ENCODE results near the gene RBMXL2. TPM values are rescaled to one million over a fixed set of nuclear protein-coding genes. Genes with fewer than 3 reads are reported as not detected.

The RBMXL2 gene
- total RNA-seq = not detected
- not detected for polyA plus RNA-seq
- not detected for total RNA-seq

DNA sequence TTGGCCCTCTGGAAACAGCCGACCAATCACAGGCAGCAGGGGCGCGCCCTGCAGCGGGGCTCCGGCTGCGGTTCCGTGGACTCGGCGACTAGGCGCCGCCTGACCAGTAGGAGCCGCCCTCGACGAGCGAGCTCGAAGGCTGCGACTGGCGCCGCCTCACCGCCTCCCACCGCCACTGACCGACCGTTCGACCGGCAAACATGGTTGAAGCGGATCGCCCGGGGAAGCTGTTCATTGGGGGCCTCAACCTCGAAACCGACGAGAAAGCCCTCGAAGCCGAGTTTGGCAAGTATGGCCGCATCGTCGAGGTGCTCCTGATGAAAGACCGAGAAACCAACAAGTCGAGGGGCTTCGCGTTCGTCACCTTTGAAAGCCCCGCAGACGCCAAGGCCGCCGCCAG lies at the start of gene RBMXL2:
TSS of gene RBMXL2 (plus strand) at position 78 of the 400 bp plus-strand sequence. CDS start at position 201, 123 bp downstream.
- Histone ChIP-seq H3K27me3 (ENCODE audit: control insufficient read depth in 2 of 2, insufficient read depth in 2 of 2, low read length in 2 of 2) (peaks cover 0 to 3% of the 10 kb centered on the region in 2 donors), H3K27ac (ENCODE audit: low read depth, low read length) (no peak within 1 kb of the TSS), H3K4me3 (ENCODE audit: low read length) (no peak within 1 kb of the TSS), H3K36me3 (ENCODE audit: control insufficient read depth in 2 of 3, insufficient read depth in 3 of 3, low read length in 3 of 3) (no peaks in the 10 kb centered on the region), H3K4me1 (ENCODE audit: control insufficient read depth in 2 of 2, insufficient read depth in 2 of 2, low read length in 2 of 2) (no peaks in the 10 kb centered on the region), H3K9me3 (ENCODE audit: control insufficient read depth in 2 of 3, low read length in 3 of 3) (no peaks in the 10 kb centered on the region)
- H3K27ac Mint-ChIP-seq = no peak within 1 kb of the TSS
- intact Hi-C loops (cut with micrococcal nuclease) = no loop called here
- no peak for ATAC-seq
- POLR2A ChIA-PET = no interaction called here
- peaks cover 4 to 49% (median 34%) of the 10 kb centered on the region in 5 donors for H3K27me3 Mint-ChIP-seq
- CTCF ChIA-PET = interaction anchor here (0.7 kb wide), 1 partner anchor 165 kb away, joined by 3 read pairs; no protein-coding TSS in a partner anchor
- no peaks in the 10 kb centered on the region for H3K36me3 Mint-ChIP-seq
- no peak for DNase-seq
- H3K9me3 Mint-ChIP-seq = no peaks in the 10 kb centered on the region
- no peaks in the 10 kb centered on the region for H3K4me1 Mint-ChIP-seq
- no peak within 1 kb of the TSS for H3K4me3 Mint-ChIP-seq

DNA sequence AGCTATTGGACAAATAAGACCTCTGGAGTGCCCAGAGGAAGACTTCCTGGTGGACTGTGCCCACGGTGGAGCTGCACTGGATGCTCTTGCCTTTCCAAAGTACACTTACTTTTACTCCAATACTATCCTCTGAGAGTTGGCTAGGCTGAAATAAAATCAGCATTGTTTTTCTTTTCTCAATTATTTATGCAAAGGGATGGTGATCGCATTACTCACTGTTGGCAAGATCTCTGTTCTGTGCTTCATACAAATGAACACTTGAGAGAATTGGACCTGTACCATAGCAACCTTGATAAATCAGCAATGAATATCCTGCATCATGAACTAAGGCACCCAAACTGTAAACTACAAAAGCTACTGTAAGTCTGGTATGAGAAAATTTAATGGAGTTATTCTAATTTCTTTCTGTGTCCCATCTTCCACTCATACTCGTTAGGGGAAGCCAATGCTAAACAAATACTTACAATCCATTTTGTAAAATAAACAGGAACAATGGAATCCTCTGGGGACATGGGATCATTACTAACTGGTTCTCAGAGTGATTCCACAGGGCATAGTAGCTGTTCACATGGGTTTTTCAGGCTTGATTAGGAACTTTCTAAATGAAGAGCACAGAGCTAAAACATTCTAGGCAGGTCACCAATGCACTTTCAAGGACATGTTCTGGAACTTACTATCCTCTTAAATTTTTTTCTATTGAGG lies 42.2 kb upstream of the RBMXL2 start:
- ATAC-seq (no peak), DNase-seq (no peak)
- ChIA-PET POLR2A (no interaction called here), CTCF (no interaction called here)
- no peaks in the 10 kb centered on the region for H3K36me3 Mint-ChIP-seq
- intact Hi-C loops (cut with micrococcal nuclease) = no loop called here
- Histone ChIP-seq H3K4me3 (ENCODE audit: low read length) (no peak overlapping the region), H3K27ac (ENCODE audit: low read depth, low read length) (no peak overlapping the region), H3K4me1 (ENCODE audit: control insufficient read depth in 2 of 2, insufficient read depth in 2 of 2, low read length in 2 of 2) (no peaks in the 10 kb centered on the region), H3K9me3 (ENCODE audit: control insufficient read depth in 2 of 3, low read length in 3 of 3) (no peaks in the 10 kb centered on the region), H3K27me3 (ENCODE audit: control insufficient read depth in 2 of 2, insufficient read depth in 2 of 2, low read length in 2 of 2) (no peaks in the 10 kb centered on the region), H3K36me3 (ENCODE audit: control insufficient read depth in 2 of 3, insufficient read depth in 3 of 3, low read length in 3 of 3) (no peaks in the 10 kb centered on the region)
- H3K9me3 Mint-ChIP-seq = no peaks in the 10 kb centered on the region
- H3K27ac Mint-ChIP-seq = no peak overlapping the region
- H3K4me3 Mint-ChIP-seq = no peak overlapping the region
- H3K4me1 Mint-ChIP-seq = no peaks in the 10 kb centered on the region
- peaks cover 0 to 14% (median 12%) of the 10 kb centered on the region in 5 donors for H3K27me3 Mint-ChIP-seq

DNA sequence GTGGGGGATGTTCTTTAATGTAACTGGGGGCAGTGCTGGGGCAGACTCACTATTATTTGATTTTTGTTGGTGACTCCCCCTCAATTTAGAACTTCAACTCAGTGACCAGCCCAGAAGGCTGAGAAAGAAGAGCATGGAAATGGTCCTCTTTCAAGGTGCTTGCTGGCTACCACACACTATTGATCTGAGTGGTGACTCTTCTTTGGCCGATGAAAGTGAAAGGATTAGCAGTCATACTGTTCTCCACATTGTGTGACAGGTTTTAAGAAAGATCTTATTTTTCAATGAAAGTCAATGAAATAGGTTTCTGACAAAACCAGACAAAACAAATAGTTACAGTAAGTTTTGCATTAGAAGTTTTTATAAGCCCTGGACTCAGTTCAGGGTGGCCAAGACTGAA lies 38.6 kb upstream of the RBMXL2 start:
- no peak for DNase-seq
- intact Hi-C loops (cut with micrococcal nuclease) = no loop called here
- POLR2A ChIA-PET = no interaction called here

DNA sequence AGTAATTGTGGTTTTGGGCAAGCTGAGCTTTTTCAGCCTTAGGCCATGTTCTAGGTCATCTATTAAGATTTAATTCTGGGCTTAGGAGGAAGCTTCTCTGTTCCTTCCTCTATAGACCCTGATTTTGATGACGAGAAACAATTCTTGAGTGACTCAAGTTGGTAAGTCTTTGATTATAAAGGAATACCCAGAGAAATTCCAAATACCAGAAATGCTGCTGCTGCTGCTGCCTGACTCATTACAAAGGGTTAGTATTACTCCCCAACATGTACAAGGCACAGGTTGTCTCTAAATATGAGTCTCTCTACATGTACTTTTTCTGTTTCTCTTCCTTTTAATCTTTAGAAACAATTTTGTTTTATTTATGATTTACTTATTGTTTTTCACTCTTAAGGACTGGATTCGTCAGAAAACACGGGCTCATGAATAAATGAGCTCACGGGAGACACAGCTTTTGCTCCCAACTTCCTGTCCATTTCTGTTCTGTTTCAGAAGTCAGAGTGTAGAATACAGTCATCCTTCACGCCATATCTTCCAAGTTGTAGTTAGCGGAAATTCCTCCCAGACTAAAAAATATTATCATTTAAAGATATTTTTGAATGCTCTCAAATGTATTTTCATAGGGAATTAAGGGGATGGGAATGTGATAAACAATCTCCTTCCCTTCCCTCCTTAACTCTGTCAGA lies 31.8 kb upstream of the RBMXL2 start:
- Mint-ChIP-seq H3K4me3 (no peak overlapping the region), H3K4me1 (no peaks in the 10 kb centered on the region), H3K9me3 (peaks cover 0 to 2% (median 0%) of the 10 kb centered on the region in 11 donors), H3K36me3 (no peaks in the 10 kb centered on the region), H3K27ac (no peak overlapping the region), H3K27me3 (peaks cover 2 to 36% (median 16%) of the 10 kb centered on the region in 5 donors)
- CTCF ChIA-PET = no interaction called here
- ATAC-seq (no peak), DNase-seq (no peak)
- POLR2A ChIA-PET = no interaction called here
- Histone ChIP-seq H3K27ac (ENCODE audit: low read depth, low read length) (no peak overlapping the region), H3K27me3 (ENCODE audit: control insufficient read depth in 2 of 2, insufficient read depth in 2 of 2, low read length in 2 of 2) (peaks cover 0 to 3% of the 10 kb centered on the region in 2 donors), H3K9me3 (ENCODE audit: control insufficient read depth in 2 of 3, low read length in 3 of 3) (no peaks in the 10 kb centered on the region), H3K36me3 (ENCODE audit: control insufficient read depth in 2 of 3, insufficient read depth in 3 of 3, low read length in 3 of 3) (no peaks in the 10 kb centered on the region), H3K4me3 (ENCODE audit: low read length) (no peak overlapping the region), H3K4me1 (ENCODE audit: control insufficient read depth in 2 of 2, insufficient read depth in 2 of 2, low read length in 2 of 2) (no peaks in the 10 kb centered on the region)
- intact Hi-C loops (cut with micrococcal nuclease) = no loop called here

More for the DNA sequence above, 38.6 kb upstream of the RBMXL2 start:
- Histone ChIP-seq H3K36me3 (ENCODE audit: control insufficient read depth in 2 of 3, insufficient read depth in 3 of 3, low read length in 3 of 3) (no peaks in the 10 kb centered on the region), H3K27me3 (ENCODE audit: control insufficient read depth in 2 of 2, insufficient read depth in 2 of 2, low read length in 2 of 2) (no peaks in the 10 kb centered on the region), H3K4me3 (ENCODE audit: low read length) (no peak overlapping the region), H3K27ac (ENCODE audit: low read depth, low read length) (no peak overlapping the region), H3K4me1 (ENCODE audit: control insufficient read depth in 2 of 2, insufficient read depth in 2 of 2, low read length in 2 of 2) (no peaks in the 10 kb centered on the region), H3K9me3 (ENCODE audit: control insufficient read depth in 2 of 3, low read length in 3 of 3) (no peaks in the 10 kb centered on the region)
- no peak for ATAC-seq
- no peaks in the 10 kb centered on the region for H3K4me1 Mint-ChIP-seq
- H3K4me3 Mint-ChIP-seq = no peak overlapping the region
- CTCF ChIA-PET = no interaction called here
- H3K36me3 Mint-ChIP-seq = no peaks in the 10 kb centered on the region
- peaks cover 2 to 28% (median 21%) of the 10 kb centered on the region in 5 donors for H3K27me3 Mint-ChIP-seq
- H3K9me3 Mint-ChIP-seq = no peaks in the 10 kb centered on the region
- H3K27ac Mint-ChIP-seq = no peak overlapping the region

DNA sequence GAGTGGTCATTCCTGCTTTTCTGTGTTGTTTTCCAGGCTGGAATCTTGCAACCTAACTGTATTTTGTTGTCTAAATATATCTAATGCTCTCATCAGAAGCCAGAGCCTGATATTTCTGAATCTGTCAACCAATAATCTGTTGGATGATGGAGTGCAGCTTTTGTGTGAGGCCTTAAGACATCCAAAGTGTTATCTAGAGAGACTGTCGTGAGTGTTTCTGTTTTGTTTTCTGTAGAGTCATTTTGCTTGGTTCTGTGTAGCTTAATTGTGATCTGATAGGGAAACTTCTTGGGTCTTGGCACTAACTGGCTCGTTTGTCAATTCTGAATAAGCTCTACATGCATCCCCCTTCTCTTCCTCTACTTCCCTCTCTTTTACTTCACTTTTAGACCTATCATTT lies 31.2 kb upstream of the RBMXL2 start:
- Mint-ChIP-seq H3K4me3 (no peak overlapping the region), H3K27me3 (peaks cover 2 to 36% (median 16%) of the 10 kb centered on the region in 5 donors), H3K36me3 (no peaks in the 10 kb centered on the region), H3K9me3 (peaks cover 0 to 2% (median 0%) of the 10 kb centered on the region in 11 donors), H3K4me1 (no peaks in the 10 kb centered on the region), H3K27ac (no peak overlapping the region)
- H3K9me3 ChIP-seq (ENCODE audit: control insufficient read depth in 2 of 3, low read length in 3 of 3) = no peaks in the 10 kb centered on the region
- ATAC-seq (no peak), DNase-seq (no peak)
- no peaks in the 10 kb centered on the region for H3K4me1 ChIP-seq (ENCODE audit: control insufficient read depth in 2 of 2, insufficient read depth in 2 of 2, low read length in 2 of 2)
- H3K4me3 ChIP-seq (ENCODE audit: low read length) = no peak overlapping the region
- POLR2A ChIA-PET = no interaction called here
- CTCF ChIA-PET = no interaction called here
- no peak overlapping the region for H3K27ac ChIP-seq (ENCODE audit: low read depth, low read length)
- intact Hi-C loops (cut with micrococcal nuclease) = no loop called here
- no peaks in the 10 kb centered on the region for H3K36me3 ChIP-seq (ENCODE audit: control insufficient read depth in 2 of 3, insufficient read depth in 3 of 3, low read length in 3 of 3)
- H3K27me3 ChIP-seq (ENCODE audit: control insufficient read depth in 2 of 2, insufficient read depth in 2 of 2, low read length in 2 of 2) = peaks cover 0 to 3% of the 10 kb centered on the region in 2 donors

DNA sequence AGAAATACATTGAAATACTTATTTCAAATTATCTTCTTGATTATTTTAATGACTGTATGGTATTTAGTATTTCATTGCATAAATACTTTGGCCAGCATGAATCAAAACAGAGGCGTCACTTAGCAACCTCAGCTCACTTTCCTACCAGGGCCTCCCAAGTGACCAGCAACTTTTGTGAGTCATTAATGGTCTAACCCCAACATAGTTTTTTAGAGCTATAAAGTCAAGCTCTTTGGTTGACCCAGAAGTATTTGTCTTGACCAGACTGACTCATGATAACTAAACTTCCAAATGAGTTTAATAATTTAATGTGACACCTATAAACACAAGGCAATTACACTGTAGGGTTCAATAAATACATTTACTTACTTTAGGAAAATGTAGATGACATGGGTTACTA lies 27.9 kb upstream of the RBMXL2 start:
- Mint-ChIP-seq H3K4me3 (no peak overlapping the region), H3K27ac (no peak overlapping the region), H3K9me3 (peaks cover 0 to 2% (median 0%) of the 10 kb centered on the region in 11 donors), H3K4me1 (no peaks in the 10 kb centered on the region), H3K36me3 (no peaks in the 10 kb centered on the region), H3K27me3 (peaks cover 0 to 14% (median 4%) of the 10 kb centered on the region in 5 donors)
- no peaks in the 10 kb centered on the region for H3K9me3 ChIP-seq (ENCODE audit: control insufficient read depth in 2 of 3, low read length in 3 of 3)
- no peak for DNase-seq
- no peak for ATAC-seq
- H3K27ac ChIP-seq (ENCODE audit: low read depth, low read length) = no peak overlapping the region
- CTCF ChIA-PET = no interaction called here
- POLR2A ChIA-PET = no interaction called here
- H3K27me3 ChIP-seq (ENCODE audit: control insufficient read depth in 2 of 2, insufficient read depth in 2 of 2, low read length in 2 of 2) = peaks cover 0 to 3% of the 10 kb centered on the region in 2 donors
- no peak overlapping the region for H3K4me3 ChIP-seq (ENCODE audit: low read length)
- no peaks in the 10 kb centered on the region for H3K4me1 ChIP-seq (ENCODE audit: control insufficient read depth in 2 of 2, insufficient read depth in 2 of 2, low read length in 2 of 2)
- H3K36me3 ChIP-seq (ENCODE audit: control insufficient read depth in 2 of 3, insufficient read depth in 3 of 3, low read length in 3 of 3) = no peaks in the 10 kb centered on the region
- intact Hi-C loops (cut with micrococcal nuclease) = no loop called here

All from naive thymus-derived CD4-positive, alpha-beta T cell (primary cell).